Fibroblast of lung (primary cell): ENCODE measurements around the gene ASTN1. TPM values are rescaled to one million over a fixed set of nuclear protein-coding genes. Genes with fewer than 3 reads are reported as not detected.

ENCODE experiments used
- DNase-seq, 2 donors: peaks; one replicate each; pipeline versions ENCODE4 v3.0.0 to v3.0.0-alpha.2; 2010; ENCODE audit warnings: low read depth in 2 of 2
- H2AFZ ChIP-seq: 2 replicates; pipeline ENCODE4 v1.5.1; 2012; ENCODE audit warnings: low read length, control low read depth, inconsistent platforms
- H3K27ac ChIP-seq: 2 replicates; pipeline ENCODE4 v1.5.1; 2011; ENCODE audit warnings: low read length, control low read depth; ENCODE audit not compliant: insufficient read depth
- H3K27me3 ChIP-seq: 2 replicates; pipeline ENCODE4 v1.5.1; 2011; ENCODE audit warnings: mild to moderate bottlenecking, low read length; ENCODE audit not compliant: control insufficient read depth, insufficient read depth
- H3K36me3 ChIP-seq: 2 replicates; pipeline ENCODE4 v1.5.1; 2011; ENCODE audit warnings: low read length; ENCODE audit not compliant: control insufficient read depth, insufficient read depth
- H3K4me1 ChIP-seq: 2 replicates; pipeline ENCODE4 v1.5.1; 2011; ENCODE audit warnings: low read length; ENCODE audit not compliant: control insufficient read depth, insufficient read depth; ENCODE audit errors: extremely low read depth
- H3K4me2 ChIP-seq: 2 replicates; pipeline ENCODE4 v1.5.1; 2011; ENCODE audit warnings: low read length, control low read depth; ENCODE audit not compliant: insufficient read depth; ENCODE audit errors: extremely low read depth
- H3K4me3 ChIP-seq, 4 experiments: fragments of 200-600 bp in 1 of 4; sonication (generic) in 1 of 4; replicated peaks in 1 of 4; 2 replicates each; pipeline ENCODE4 v1.5.1; 2011 to 2016; ENCODE audit warnings: low read length in 4 of 4, low read depth in 3 of 4, mild to moderate bottlenecking in 3 of 4, control low read depth in 2 of 4, inconsistent platforms in 1 of 4, mixed read lengths in 1 of 4; ENCODE audit not compliant: insufficient read depth in 1 of 4; ENCODE audit errors: control extremely low read depth in 1 of 4
- H3K79me2 ChIP-seq: 2 replicates; pipeline ENCODE4 v1.5.1; 2012; ENCODE audit warnings: mild to moderate bottlenecking, low read length, inconsistent platforms; ENCODE audit not compliant: control insufficient read depth, insufficient read depth
- H3K9ac ChIP-seq: 2 replicates; pipeline ENCODE4 v1.5.1; 2011; ENCODE audit warnings: mild to moderate bottlenecking, low read length, control low read depth; ENCODE audit not compliant: insufficient read depth
- H3K9me3 ChIP-seq: 2 replicates; pipeline ENCODE4 v1.5.1; 2012; ENCODE audit warnings: low read depth, low read length; ENCODE audit not compliant: control insufficient read depth, insufficient read depth
- H4K20me1 ChIP-seq: 2 replicates; pipeline ENCODE4 v1.5.1; 2011; ENCODE audit warnings: low read length; ENCODE audit not compliant: control insufficient read depth, insufficient read depth; ENCODE audit errors: extremely low read depth
- EZH2 ChIP-seq: IDR thresholded peaks from 2 replicates; pipeline ENCODE4 v1.5.1; 2012; ENCODE audit warnings: low read length, control low read depth, mild to moderate bottlenecking; ENCODE audit errors: missing control alignments
- polyA plus RNA-seq, 2 donors: library from polyadenylated mRNA; depleted of rRNA in 1 of 2; stranded (reverse) in 1 of 2; unstranded in 1 of 2; fragments of >200 nt; gene quantifications; 2 replicates each; pipeline ENCODE4 v1.2.1, GENCODE V29; 2011 to 2012; ENCODE audit warnings: missing spikeins in 1 of 2
- total RNA-seq: library from RNA; depleted of rRNA; stranded (reverse); fragments of >200 nt; gene quantifications from 2 replicates; pipeline ENCODE4 v1.2.1, GENCODE V29; 2014
- TF ChIP-seq, protein P1 (sequence below), 2 donors: IDR thresholded peaks in 1 of 2; conservative IDR thresholded peaks in 1 of 2; 1 replicate in 1 of 2; 2 replicates in 1 of 2; pipeline ENCODE4 v1.5.1; 2011 to 2012; ENCODE audit warnings: low read length in 2 of 2, control low read depth in 1 of 2, inconsistent platforms in 1 of 2, low read depth in 1 of 2, mild to moderate bottlenecking in 1 of 2

The ASTN1 gene
- total and polyA plus RNA-seq, 2 donors (not counting 1 experiment from before 2014, with no cell fraction given), result 0.06 to 0.17 TPM

GRCh38 chr1:177043597-177043996 lies 120.9 kb downstream of the ASTN1 start:
- no peaks in the 10 kb centered on the region for H3K27me3 ChIP-seq
- H3K9ac ChIP-seq, result no peak overlapping the region
- no peaks in the 10 kb centered on the region for H4K20me1 ChIP-seq
- no peak overlapping the region for H3K4me3 ChIP-seq
- H3K36me3 ChIP-seq, result no peaks in the 10 kb centered on the region
- H2AFZ ChIP-seq, result no peak overlapping the region
- no peak overlapping the region for H3K4me2 ChIP-seq
- no peaks in the 10 kb centered on the region for H3K79me2 ChIP-seq
- TF ChIP-seq, protein P1, sequence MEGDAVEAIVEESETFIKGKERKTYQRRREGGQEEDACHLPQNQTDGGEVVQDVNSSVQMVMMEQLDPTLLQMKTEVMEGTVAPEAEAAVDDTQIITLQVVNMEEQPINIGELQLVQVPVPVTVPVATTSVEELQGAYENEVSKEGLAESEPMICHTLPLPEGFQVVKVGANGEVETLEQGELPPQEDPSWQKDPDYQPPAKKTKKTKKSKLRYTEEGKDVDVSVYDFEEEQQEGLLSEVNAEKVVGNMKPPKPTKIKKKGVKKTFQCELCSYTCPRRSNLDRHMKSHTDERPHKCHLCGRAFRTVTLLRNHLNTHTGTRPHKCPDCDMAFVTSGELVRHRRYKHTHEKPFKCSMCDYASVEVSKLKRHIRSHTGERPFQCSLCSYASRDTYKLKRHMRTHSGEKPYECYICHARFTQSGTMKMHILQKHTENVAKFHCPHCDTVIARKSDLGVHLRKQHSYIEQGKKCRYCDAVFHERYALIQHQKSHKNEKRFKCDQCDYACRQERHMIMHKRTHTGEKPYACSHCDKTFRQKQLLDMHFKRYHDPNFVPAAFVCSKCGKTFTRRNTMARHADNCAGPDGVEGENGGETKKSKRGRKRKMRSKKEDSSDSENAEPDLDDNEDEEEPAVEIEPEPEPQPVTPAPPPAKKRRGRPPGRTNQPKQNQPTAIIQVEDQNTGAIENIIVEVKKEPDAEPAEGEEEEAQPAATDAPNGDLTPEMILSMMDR (conservative IDR thresholded peaks at IDR 0.05 in 1 of 2, IDR thresholded peaks at IDR 0.05 in 1 of 2; ENCODE audit: low read depth in 1 of 2, low read length in 2 of 2), result no peak
- no peak for TF ChIP-seq EZH2
- H3K9me3 ChIP-seq, result no peaks in the 10 kb centered on the region
- no peaks in the 10 kb centered on the region for H3K4me1 ChIP-seq
- no peak overlapping the region for H3K27ac ChIP-seq
- DNase-seq, result no peak

- Histone ChIP-seq H2AFZ (no peak overlapping the region), H3K9ac (no peak overlapping the region), H3K27me3 (no peaks in the 10 kb centered on the region), H3K27ac (no peak overlapping the region), H3K9me3 (no peaks in the 10 kb centered on the region), H4K20me1 (no peaks in the 10 kb centered on the region), H3K79me2 (no peaks in the 10 kb centered on the region), H3K36me3 (no peaks in the 10 kb centered on the region), H3K4me2 (no peak overlapping the region), H3K4me1 (no peaks in the 10 kb centered on the region), H3K4me3 (no peak overlapping the region)
- TF ChIP-seq, protein P1 (conservative IDR thresholded peaks at IDR 0.05 in 1 of 2, IDR thresholded peaks at IDR 0.05 in 1 of 2; ENCODE audit: low read depth in 1 of 2, low read length in 2 of 2), result no peak
- TF ChIP-seq EZH2, result no peak
- DNase-seq, result no peak
Observed at GRCh38 chr1:177035586-177035985, 128.9 kb downstream of the ASTN1 start.

DNA sequence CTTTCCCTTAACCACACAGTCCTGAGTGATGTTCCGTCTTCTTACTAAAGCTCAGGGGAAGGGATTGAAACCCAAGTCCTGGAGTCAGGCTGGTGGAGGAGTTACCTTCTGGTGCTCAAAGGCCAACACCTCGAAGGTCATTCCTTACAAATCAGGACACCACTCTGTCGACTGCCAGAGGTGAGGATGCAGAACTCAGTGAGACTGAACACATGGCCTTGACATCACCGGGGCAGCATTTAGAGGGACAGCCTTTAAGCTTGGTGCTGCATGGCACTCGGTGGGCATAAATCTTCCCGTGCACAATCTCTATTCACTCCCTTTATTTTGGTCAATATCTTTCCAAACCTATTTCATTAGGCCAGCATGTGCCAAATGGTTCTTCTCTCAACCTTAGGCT lies 130.9 kb downstream of the ASTN1 start:
- Histone ChIP-seq H3K36me3 (no peaks in the 10 kb centered on the region), H3K27me3 (no peaks in the 10 kb centered on the region), H3K4me1 (no peaks in the 10 kb centered on the region), H3K79me2 (no peaks in the 10 kb centered on the region), H3K4me2 (no peak overlapping the region), H3K27ac (no peak overlapping the region), H3K9ac (no peak overlapping the region), H3K9me3 (no peaks in the 10 kb centered on the region), H4K20me1 (no peaks in the 10 kb centered on the region), H2AFZ (no peak overlapping the region), H3K4me3 (no peak overlapping the region)
- no peak for TF ChIP-seq EZH2
- TF ChIP-seq, protein P1 (conservative IDR thresholded peaks at IDR 0.05 in 1 of 2, IDR thresholded peaks at IDR 0.05 in 1 of 2; ENCODE audit: low read depth in 1 of 2, low read length in 2 of 2), result no peak
- no peak for DNase-seq
